HG02588 (cell line): ENCODE measurements around the gene C1orf198.
"Not testable (repeated sequence)": the region's sequence is repeated elsewhere in the genome, so short reads cannot be mapped to it uniquely, and the experiment has no call there.

Experiments used
- ATAC-seq: cut with Tn5 transposase; IDR thresholded peaks from one replicate; pipeline ENCODE4 v1.9.1; 2021; ENCODE audit warnings: mild to moderate bottlenecking, moderate library complexity; ENCODE audit not compliant: unreplicated experiment

C1orf198 gene

GRCh38 chr1:230861489-230861888 is 6.8 kb downstream of the C1orf198 start:
- ATAC-seq = no peak

DNA sequence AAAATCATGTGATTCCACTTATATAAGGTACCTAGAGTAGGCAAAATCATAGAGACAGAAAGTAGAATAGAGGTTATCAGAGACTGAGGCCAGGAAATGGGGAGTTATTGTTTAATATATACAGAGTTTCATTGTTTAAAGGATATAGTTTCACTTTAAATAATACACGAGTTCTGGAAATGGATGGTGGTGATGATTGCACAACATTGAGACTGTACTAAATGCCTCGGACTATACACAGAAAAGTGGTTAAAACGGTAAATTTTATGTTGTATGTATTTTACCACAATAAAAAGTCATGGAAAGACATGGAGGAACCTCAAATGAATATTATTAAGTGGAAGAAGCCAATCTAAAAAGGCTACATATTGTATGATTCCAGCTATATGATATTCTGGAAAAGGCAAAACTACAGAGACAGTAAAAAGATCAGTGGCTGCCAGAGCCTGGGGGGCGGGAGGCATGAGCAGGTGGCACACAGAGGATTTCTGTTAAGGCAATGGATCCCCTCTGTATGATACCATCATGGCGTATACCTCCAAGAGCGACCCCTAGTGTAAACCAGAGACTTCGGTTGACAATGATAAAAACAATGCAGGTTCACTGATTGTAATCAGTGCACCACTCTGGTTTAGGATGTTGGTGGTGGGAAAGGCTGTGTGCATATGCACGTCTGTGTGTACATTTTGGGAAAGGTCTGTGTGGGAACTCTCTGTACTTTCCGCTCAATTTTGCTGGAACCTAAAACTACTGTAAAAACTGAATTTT is 7.5 kb downstream of the C1orf198 start:
- no peak for ATAC-seq

DNA sequence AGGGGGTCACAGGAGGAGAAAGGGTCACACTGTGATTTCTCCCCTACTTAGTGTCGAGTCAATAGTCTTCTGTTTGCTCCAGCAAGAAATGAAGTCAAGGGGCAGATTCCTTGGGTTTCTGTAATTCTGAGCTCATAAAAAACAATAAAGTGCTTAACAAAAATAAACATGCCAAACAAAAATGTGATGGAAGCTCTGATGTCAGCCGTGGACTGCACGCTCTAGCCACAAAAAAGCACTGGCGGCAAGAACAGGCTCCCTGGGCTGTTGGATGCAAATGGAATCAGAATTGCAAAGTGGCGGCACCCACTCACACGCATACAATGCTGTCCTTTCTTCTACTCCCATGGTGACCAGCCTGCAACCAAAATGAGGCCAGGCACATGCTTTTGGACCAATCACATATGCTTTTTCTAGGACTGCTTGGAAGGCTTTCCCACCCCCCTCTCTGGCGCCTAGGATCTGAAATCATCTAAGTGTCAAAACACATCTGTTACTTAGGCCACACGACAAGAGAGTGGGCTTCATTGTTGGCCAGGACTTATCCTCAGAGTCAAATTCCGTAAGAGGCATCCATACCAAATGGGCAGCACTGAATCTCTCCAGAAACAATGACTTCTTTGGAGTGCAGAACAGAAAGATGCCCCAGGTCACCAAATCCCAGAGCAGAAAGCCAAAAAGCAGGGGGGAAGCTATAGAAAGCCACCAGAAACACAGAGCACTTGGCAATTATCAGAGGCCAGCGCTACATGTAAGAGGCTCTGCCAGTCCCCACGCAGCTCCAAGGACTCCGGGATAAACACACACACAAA is 9.2 kb downstream of the C1orf198 start:
- ATAC-seq = no peak

GRCh38 chr1:230858236-230858820 is 10.0 kb downstream of the C1orf198 start:
- ATAC-seq = no peak

- ATAC-seq = no peak
These were observed 10.5 kb downstream of the C1orf198 start for GRCh38 chr1:230857822-230858221.

DNA sequence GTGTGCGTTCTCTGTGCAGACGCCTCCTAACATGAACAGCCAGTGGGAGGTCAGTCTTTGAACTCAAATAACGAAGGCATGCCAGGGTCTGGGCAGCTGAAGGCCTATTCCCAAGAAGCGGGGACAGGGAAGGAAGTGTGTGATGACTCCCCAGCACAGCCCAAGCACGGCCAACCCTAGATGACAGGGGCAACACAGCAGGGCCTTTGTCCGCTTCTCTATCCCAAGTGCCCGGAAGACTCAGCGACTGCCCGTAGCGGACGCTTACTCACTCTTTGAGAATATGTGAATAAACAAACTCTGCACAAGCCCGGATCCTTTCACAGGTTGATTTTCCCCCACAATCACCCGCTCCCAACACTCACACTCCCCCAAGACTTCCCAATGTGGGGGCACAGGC is 11.2 kb downstream of the C1orf198 start:
- no peak for ATAC-seq

DNA sequence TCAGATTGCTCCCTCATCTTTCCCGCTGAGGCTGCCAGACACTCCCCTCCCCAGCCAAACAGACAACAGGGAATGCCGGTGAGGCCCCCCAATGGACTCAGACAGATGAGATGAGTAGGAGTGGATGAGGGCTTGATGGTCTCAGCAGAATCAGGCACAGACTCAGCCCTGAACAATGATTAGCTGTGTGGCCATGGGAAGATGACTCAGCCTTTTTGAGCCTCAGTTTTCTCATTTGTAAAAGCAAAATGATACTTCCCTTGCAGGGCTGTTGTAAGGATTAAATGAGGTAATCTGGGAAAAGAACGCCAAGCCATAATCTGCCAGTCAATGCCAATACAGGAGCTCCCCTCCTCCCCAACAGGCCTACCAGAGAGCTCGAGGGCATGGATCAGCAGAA is 12.4 kb downstream of the C1orf198 start:
- no peak for ATAC-seq

GRCh38 chr1:230854423-230854822 is 13.9 kb downstream of the C1orf198 start:
- ATAC-seq = no peak

DNA sequence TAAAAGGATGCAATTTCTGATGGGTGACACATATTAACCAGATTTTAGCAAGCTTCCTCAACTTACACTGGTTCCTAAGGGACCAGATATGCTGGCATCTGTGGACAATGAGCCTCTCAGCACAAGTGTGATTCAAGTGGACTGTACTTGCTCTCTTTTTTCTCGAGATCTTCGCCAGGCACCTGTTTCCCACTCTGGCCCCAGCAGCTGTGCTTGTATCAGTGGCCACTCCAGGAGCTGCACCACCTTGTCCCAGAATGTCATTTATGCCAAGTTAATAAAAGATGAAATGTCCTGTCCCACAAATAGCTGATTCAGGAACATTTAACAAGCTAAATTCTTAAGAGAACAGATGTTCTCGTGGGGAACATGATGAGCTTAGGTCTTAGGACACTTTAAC is 14.6 kb downstream of the C1orf198 start:
- ATAC-seq = no peak

GRCh38 chr1:230852959-230853358 is 15.4 kb downstream of the C1orf198 start:
- no peak for ATAC-seq

DNA sequence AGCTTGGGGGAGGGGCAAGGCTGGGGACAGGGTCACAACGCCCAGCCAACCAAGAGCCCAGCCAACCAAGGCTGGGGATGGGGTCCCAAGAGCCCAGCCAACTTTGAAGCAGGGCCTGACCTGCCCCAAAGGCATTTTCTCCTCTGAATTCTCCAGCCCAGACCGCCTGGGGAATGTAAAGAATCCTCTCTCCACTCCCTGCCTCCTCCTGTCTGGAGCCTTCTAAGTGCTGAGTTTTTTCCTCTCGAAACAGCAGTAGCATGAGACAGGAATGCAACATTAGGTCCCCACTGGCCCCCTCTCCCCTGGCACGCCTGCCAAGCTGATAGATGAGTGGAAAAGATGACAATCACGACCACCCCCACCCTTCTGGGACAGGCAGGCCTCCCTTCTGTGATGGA is 17.0 kb downstream of the C1orf198 start:
- ATAC-seq = no peak

DNA sequence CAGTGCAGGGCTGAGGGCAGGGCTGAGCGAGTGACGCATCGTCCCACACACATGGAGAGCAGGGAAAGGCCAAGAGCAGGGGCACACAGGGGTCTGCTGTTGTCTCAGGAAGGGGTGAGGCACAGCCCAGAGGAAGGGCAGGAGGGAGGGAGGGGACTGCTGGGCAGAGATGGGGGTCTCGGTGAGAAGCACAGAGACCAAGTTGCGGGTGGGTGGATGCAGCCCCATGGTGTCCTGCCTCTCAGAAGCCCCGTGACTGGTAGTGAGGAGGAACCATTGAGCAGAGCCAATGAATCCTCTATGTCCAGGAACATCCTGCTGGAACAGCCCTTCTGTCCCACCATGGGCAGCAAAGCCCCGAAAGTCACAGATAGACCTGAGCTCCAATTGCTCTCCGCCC is 17.8 kb downstream of the C1orf198 start:
- no peak for ATAC-seq

DNA sequence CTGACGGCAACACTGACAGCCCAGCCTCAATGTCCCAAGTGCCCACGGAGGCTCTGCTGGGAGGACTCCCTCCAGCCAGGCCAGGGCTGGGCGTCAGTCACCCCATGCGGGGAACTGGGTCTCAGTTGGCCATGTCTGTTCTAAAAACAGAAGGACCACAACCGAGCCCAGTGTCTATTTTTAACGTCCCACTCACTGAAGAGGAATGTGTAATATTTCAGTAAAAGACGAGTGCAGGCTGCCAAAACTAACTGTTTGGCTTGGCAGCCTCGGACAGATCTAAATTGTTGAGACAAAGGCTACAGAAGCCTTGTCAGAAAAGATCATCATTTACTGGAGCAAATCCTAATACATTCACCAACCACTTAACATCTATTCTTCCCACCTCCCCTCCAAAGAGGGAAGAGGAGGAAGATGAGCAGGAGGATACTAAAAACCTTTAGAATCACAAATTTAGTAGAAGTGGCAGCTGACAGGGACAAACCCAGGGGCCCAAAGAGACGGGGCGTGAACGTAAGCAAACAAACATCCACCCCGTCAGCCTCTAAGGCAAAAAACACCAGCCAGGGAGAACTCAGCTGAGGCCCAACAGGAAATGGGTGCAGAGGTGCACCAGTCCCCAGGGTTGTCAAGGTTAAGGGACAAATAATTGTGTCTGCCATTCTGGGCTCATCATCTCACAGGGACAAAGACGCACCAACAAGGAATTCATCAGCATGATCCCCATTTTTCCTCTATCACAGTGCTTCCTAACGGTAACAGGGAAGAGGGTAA is 18.7 kb downstream of the C1orf198 start:
- ATAC-seq = no peak

DNA sequence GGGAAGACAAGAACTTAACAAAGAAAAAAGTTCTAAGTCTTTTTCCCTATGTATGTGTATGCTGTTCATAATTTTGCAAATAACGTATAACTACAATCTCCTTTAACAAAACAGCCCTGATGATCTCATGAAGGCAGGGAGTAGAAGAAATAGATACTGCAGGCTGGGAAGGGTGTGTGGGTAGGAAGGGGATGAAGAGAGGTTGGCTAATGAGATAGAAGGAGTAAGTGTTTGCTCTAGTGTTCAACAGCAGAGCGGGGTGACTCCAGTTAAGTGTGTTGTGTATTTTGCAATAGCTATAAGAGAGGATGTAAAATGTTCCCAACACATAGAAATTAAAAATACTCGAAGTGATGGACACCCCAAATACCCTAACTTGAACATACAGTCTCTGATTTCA is 20.1 kb downstream of the C1orf198 start:
- ATAC-seq = no peak

- not testable (repeated sequence) for ATAC-seq
These were observed 23.1 kb downstream of the C1orf198 start for GRCh38 chr1:230845184-230845583.

GRCh38 chr1:230844561-230844960 is 23.8 kb downstream of the C1orf198 start:
- ATAC-seq = no peak

DNA sequence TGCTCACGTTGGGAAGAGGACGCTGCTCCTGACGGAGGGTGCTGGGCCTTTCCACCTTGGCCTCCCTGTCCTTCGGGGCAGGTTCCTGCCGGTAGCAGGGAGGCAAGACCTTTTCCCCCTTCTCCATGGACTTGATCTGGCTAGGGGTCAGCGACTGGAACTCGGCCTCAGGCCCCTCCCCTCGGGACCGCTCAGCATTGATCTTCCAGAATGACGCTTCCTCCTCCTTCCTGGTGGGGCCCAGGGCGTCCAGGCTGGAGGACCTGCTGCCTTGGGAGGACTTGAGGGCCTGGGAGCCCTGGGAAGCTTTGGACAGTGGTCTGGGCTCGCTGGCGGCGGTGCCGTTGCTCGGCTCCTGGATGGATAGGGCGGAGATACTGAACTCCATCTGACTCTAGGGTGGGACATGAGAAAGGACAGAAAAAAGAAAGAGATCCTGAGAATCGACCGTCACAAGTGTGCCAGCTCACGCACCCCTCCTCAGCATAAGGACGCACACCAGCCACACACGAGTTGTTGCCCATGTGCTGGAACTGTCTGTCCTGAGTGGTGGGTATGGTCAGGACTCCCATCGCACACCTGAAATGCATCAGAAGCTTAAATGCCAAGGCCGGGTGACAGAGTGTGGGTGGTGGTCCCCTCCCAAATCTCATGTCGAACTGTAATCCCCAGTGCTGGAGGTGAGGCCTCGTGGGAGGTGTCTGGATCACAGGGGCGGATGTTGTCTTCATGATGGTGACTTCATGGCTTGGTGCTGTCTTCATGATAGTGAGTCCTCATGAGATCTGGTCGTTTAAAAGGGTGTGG is 24.6 kb downstream of the C1orf198 start:
- no peak for ATAC-seq

DNA sequence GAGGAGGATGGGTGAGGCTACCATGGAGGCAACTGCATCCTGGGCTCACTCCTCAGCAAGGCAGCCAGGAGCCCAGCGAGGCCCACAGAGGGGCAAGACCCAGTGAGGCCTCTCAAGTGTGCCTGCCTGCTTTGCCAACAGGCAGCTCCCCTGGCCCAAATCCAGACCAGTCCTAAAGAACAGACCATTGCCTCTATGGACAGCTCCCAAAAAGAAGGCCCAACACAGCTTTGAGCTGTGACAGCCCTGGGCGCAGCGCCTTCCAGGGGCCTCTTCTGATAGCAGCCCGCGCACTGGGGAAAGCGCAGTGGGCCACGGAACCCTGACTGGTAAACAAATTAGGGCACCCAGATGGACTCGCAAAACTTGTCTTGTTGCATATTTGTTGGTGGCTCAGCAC is 25.5 kb downstream of the C1orf198 start:
- ATAC-seq = no peak

- no peak for ATAC-seq
These were observed 29.1 kb downstream of the C1orf198 start for GRCh38 chr1:230839173-230839572.

GRCh38 chr1:230836793-230837192 is 31.5 kb downstream of the C1orf198 start:
- no peak for ATAC-seq
